GM12891 (cell line): ENCODE data around the gene ATG5.

Source experiments
- POLR2A ChIP-seq: IDR thresholded peaks from 2 replicates; pipeline ENCODE4 v1.6.1; 2011; ENCODE audit warnings: low read depth, low read length, control low read depth
- POLR2AphosphoS5 ChIP-seq: IDR thresholded peaks from 2 replicates; pipeline ENCODE4 v1.6.1; 2011; ENCODE audit warnings: low read depth, low read length, control low read depth
- SPI1 ChIP-seq: IDR thresholded peaks from 2 replicates; pipeline ENCODE4 v1.6.1; 2011; ENCODE audit warnings: low read depth, low read length, control low read depth

DNA sequence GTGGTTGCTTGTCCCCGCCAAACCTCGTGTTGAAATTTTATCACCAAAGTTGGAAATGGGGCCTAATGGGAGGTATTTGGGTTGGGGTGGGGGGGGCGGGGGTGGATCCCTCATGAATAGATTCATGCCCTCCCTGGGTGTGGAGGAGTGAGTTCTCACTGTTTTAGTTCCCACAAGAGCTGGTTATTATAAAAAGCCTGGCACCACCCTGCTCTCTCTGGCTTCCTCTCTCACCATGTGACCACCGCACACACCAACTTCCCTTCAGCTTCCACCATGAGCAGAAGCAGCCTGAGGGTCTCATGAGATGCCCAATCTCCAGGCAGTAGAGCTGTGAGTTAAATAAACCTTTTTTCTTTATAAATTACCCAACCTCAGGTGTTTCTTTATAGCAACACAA lies 128.1 kb downstream of the ATG5 start:
- no peak for TF ChIP-seq SPI1
- no peak for TF ChIP-seq POLR2A
- TF ChIP-seq POLR2AphosphoS5: no peak
